Vein endothelial cell (primary cell): Measurements from ENCODE around the gene KMT2E. TPM values are rescaled to one million over a fixed set of nuclear protein-coding genes. Genes with fewer than 3 reads are reported as not detected.

Experiments used
- total RNA-seq: library from RNA; depleted of rRNA; stranded (reverse); fragments of >200 nt; gene quantifications from 2 replicates; pipeline ENCODE4 v1.2.3, GENCODE V29; 2012

KMT2E gene
- 101 and 116 TPM in 2 replicates for total RNA-seq

GRCh38 chr7:105013816-105014692 lies at the start of gene KMT2E:
TSS of gene KMT2E (plus strand) at chr7:105014205. CDS start at chr7:105040953, 26,748 bp downstream.

